NCI-H1048 (cell line): Measurements from ENCODE around the gene CMYA5.

Experiments used
- DNase-seq: peaks from one replicate; lab custom pipeline; 2025; lab: John Stamatoyannopoulos, UW

The CMYA5 gene

GRCh38 chr5:79793722-79794121 lies 104.1 kb downstream of the CMYA5 start:
- no peak for DNase-seq

DNA sequence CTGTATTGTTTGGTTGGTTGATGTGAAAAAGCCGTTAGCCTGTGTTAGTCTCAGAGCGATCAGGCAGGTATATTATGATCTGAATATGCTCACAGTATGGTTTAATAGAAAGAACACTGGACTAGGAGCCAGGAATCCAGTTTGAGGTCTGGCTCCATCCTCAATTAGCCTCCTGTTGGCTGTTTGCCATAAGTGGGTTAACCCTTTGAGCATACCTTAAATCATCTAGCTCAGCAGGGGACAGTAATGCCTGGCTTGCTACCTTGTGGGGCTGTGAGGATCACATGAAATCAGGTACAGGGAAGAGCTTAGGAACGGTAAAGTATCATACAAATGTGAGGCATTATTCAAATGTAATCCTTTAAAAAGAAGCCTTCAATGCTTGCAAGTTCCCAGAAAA lies 104.7 kb downstream of the CMYA5 start:
- DNase-seq = no peak

DNA sequence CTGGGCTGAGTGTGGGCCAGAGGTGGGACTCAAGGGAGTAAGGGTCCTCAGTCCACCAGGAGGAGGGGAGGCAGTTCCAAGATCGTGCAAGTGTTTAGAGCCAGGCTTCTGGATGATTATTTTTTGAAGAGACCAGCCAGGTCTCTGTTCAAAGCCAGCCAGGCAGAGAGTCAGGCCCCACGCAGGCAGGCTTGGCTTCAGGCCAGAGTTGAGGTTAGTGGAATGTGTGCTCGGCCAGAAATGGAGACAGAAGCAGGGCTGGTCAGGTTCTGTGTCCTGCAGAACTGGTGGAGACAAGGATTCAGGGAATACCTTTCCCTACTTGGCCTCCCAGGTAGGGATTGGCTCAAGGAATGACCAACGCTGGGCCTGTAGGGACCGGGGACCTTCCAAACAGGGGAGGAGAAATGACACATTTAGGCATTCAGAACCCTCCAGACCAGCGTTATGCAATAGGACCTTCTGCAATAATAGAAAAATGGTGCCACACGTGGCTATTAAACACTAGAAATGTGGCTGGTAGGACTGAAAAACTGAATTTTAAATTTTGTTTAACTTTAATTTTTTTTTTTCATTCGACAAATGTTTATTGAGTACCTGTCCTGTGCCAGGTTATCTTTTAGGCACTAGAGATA lies 106.2 kb downstream of the CMYA5 start:
- no peak for DNase-seq

- DNase-seq = no peak
Observed at GRCh38 chr5:79798893-79799590, 109.4 kb downstream of the CMYA5 start.

DNA sequence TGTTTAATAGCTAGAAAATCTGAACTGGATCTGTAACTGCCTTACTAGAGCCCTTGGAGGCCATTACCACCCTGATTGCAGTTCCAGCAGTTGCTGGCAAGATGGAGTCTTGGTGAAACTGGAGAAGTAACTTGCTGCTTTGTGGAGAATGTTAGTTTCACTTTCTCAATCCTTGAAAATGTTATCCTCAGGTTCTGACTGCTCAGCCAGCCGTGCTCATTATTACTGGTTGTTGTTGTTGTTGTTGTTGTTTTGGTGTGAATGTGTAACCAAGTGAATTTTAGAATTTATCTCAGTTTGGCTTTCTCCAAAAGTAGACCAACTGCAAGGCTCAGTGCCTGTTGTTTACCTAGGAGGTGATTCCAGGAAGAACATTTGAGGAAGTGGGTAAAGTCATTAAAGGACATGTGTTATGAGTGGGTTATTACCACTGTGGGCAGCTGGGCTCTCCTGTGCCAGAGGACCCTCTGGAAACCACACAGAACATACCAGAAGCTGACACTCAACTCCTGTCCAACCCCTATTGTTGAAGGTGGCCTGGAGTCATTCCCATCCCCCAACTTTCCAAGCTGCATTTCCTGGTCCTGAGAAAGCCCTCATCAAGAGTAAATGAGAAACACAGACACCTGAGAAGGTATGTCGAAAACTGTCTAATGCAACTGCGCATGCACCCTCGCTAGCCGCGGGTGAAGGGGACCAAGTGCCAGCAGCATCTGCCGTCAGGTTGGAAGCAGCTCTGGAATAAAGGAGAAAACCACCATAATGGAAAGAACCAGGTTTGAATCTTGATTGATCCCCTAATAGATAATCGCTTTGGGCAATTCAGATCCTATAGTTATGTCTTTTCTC lies 111.6 kb downstream of the CMYA5 start:
- DNase-seq = no peak

- no peak for DNase-seq
Observed at GRCh38 chr5:79802406-79802805, 112.8 kb downstream of the CMYA5 start.

- DNase-seq = no peak
Observed at GRCh38 chr5:79803007-79803406, 113.4 kb downstream of the CMYA5 start.

- DNase-seq = no peak
Observed at GRCh38 chr5:79806741-79807140, 117.1 kb downstream of the CMYA5 start.

DNA sequence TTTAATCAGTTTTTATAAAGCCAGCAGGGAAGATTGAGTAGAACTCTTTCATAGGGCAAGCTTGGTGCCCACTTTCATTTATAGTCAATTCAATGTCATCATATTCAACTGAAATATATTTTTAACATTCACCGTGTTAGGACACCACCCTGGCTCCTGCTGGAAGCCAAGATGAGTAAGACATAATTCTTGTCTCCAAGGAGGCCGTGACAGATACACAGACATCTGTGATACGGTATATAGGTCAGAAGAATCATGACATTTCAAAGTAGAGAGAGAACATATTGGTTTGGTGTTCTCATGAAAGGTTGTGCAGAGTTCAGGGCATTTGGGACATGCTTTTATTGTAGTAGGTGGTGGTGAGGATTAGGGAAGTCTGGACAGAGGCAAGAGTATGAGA lies 120.1 kb downstream of the CMYA5 start:
- no peak for DNase-seq

DNA sequence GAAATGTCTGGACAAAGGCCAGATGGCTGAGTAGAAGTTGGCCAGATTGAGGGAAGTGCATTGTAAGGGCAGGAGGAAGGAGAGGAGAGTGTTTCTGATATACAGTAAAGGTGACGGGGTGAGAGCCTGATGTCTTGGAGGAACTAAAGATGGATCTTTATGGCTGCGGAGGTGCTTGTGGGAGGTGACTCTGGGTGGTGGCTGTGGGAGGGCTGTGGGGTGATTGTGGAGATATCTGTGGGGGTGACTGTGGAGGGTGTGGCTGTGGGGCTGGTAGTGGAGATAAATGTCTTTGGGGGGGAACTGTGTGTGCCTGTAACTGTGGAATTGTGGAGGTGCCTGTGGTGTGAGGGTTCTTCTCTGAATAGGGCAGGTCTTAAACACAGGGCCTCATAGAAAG lies 121.4 kb downstream of the CMYA5 start:
- DNase-seq = no peak

- DNase-seq = no peak
Observed at GRCh38 chr5:79811904-79812303, 122.3 kb downstream of the CMYA5 start.

DNA sequence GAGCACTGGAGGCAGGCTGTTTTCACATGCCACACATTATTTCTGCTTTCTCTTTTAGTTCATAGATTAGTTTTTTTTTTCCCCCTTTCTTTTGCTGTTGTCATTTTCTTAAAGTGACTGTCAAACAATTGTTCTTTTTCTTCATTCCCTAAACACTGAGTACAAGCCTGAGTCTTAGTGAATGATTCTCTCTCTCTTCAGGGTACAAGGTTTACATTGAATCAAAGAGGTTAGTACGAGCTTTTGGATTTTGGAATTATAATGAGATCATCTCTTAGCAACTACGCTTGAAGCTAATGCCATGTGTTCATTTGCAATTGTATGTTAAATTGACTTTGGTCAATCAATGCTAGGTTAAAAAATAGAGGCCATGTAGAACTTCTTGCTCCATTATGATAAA lies 125.1 kb downstream of the CMYA5 start:
- no peak for DNase-seq

DNA sequence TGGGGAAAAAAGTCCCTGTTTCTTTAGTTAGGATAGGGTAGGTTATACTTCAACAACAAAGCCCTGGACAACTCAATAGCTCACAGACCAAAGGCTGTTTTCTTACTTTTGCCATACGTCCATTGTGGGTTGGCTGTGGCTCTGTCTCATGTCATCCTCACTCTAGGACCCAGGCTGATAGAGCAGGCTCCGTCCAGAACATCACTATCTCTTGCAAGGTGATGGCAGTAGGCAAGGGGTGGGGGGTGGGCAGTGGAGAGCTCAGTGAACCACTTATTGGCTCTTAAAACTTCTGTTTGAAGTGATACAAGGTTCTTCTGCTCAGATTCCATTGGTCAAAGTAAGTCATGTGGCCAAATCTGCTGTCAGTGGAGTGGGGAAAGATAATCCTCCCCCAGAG lies 126.4 kb downstream of the CMYA5 start:
- DNase-seq = no peak

DNA sequence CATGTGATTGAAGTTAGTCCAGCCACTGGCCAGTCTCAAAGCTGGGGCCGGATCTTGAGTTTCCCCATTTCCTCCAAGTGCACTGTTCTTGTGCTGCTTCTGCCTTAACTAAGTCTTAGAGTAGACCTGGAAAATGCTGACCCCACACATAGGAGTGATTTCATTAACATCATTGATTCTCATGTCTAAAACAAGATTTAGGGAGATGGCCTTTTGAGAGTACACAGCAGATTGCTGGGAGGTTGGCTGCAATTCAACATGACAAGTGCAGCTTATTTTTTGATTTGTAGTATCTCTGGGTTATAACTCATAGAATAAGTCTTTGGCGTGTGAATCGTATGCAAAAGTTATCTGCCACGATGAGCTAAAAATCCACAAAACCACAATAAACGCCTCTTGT lies 131.0 kb downstream of the CMYA5 start:
- DNase-seq = no peak

DNA sequence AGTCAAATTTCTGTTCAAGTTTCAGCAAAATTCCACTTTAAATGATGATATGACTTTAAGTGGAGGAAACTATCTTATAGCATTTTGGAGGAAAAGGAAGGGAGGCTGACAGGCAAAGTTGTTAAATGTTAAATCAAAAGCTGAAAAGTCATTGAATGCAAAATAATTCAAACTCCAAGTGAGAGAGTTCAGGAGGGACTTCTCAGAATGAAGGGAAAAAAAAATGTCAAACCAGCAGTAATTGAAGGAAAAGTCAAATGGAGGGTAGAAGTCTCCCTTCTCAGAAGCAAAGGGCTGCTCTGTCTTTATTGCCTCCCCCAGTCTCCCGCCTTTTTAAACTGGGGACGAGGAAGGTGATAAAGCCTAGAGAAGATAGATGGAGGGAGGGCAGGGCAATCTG lies 134.8 kb downstream of the CMYA5 start:
- no peak for DNase-seq

- DNase-seq = no peak
Observed at GRCh38 chr5:79825802-79826201, 136.2 kb downstream of the CMYA5 start.

DNA sequence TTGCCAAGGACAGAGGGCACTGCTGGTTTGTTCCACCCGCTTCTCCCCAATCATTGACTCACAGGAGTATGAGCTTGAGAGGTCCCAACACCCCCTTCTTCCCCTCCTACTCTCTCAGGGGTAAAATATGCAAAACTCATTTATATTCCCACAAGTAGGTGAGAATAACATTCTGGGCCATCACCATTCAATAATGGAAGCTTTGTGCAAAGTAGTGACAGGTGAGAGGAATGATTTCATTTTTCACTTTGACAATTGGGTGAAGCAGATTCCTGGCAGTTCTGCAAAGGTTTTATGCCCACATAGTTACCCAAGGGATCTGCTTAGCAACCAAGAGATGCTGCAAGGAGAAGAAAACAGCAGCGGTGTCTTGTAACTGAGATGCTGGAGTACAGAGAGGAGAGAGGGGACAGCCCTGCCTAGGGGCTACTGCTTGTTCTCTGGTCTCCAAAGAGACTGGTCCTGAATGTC lies 137.6 kb downstream of the CMYA5 start:
- DNase-seq = no peak

DNA sequence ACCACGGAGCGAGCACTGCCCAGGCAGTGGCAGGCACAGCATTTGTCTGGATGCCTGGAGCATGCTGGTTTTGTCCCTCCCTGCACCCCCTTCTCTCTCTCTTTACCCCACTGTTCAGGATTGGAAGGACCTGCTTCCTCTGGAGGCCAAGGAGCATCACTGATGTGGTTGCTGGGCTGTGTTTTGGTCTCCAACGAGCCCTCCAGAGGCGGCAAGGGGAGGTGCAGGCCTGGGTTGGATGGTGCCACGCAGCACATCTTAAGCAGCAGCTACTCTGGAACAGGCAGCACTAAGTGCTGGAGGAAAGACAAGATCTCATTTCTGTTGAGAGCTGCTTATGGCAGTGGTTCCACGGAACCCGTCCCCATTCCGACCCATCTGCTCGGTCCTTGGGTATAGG lies 139.6 kb downstream of the CMYA5 start:
- DNase-seq = no peak

- DNase-seq = no peak
Observed at GRCh38 chr5:79831381-79832309, 142.0 kb downstream of the CMYA5 start.

DNA sequence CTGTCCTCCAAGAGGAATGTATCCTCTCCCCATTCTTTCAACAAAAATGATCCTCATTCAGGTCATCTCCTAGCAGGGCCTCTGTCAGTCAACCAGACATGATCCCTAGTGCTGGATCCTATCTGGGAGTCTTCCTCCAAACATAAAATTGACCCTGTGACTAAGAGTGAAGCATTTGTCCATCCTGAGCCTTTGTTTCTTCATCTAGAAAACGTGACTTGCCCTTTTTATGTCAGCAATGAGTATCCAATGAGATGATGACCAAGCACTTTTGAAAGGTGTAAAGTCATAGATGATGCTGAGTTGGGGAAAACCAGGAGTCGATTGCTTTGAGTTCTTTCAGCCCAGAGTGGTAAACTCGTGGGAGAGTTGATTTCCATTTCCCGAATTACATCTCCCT lies 143.3 kb downstream of the CMYA5 start:
- no peak for DNase-seq

DNA sequence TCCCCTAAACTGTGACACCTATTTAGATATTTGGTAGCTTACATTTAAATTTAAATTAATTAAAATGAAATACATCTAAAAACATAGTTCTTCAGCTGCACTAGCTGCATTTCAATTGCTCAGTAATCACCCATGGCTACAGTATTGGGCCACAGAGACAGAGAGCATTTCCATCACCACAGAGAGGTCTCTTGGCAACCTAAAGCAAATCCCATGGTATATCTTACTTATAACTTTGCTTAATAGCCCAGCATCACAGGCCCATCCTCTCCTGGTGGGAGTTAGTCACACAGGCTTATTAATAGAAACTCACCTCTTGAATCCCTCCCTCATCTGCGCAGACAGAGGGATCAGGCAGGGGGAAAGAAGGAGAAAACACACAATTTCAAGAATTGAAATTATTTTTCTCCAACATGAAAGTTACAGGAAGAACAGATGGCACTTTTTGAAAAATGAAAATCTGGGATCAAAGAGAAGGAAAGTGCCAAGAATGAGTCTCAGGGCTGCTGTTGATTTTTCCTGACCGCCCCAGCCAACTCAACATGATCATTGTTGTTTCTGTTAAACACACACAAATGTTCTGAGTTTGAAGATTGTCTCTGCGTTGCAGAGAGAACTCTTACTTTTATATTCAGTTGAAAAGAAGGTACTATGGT lies 144.6 kb downstream of the CMYA5 start:
- DNase-seq = no peak
